Measurements from ENCODE around the gene SURF2.

GRCh38 chr9:133397370-133397769 is 41.0 kb downstream of the SURF2 start:
- no peak for TF ChIP-seq POLR2A (IDR thresholded peaks at IDR 0.05; ENCODE audit: low read length)
- TF ChIP-seq GATA1 (IDR thresholded peaks at IDR 0.05; ENCODE audit: low read depth, low read length), result no peak
